GM21360 (cell line): ENCODE data around the gene PALB2.
"Not testable (repeated sequence)": the region's sequence is repeated elsewhere in the genome, so short reads cannot be mapped to it uniquely, and the experiment has no call there.

Experiments
- ATAC-seq: cut with Tn5 transposase; IDR thresholded peaks from one replicate; pipeline ENCODE4 v1.9.1; 2021; ENCODE audit warnings: mild to moderate bottlenecking, moderate library complexity; ENCODE audit not compliant: unreplicated experiment

PALB2 gene

DNA sequence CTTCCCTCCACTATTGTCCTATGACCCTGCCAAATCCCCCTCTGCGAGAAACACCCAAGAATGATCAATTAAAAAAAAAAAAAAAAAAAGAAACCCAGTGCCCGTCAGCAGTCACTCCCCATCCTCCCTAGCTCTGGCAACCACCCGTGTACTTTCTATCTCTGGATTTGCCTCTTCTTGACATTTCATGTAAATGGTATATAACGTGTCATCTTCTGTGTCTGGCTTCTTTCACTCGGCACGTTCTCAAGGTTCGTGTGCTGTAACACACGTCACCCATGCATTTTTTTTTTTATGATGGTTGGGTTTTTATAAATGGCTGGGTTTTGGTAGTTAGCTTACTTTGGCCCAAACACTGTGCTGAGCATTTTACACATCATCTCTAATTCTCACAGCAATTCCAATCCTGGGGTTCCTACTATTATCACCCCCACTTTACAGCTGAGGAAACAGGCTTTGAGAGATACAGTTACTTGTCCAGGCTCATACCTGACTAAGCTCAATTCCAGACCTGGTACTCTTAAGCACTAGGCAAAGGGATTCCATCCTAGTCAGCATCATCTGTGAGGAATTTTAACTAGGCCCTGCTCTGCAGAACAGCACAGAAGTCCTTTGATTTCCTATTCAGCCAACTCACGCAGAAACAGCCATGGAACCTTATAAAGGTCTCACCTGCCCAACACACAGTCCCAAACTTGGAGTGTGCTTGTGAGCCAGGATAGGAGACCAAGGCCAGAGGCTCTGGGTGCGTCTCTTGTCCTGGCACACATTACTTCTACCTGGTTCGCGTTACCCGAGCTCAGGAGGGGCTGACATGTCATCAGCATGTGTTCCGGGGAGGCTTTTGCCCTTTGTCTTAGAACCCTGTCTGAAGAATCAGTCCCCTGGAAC is 56.7 kb downstream of the PALB2 start:
- ATAC-seq, result no peak

DNA sequence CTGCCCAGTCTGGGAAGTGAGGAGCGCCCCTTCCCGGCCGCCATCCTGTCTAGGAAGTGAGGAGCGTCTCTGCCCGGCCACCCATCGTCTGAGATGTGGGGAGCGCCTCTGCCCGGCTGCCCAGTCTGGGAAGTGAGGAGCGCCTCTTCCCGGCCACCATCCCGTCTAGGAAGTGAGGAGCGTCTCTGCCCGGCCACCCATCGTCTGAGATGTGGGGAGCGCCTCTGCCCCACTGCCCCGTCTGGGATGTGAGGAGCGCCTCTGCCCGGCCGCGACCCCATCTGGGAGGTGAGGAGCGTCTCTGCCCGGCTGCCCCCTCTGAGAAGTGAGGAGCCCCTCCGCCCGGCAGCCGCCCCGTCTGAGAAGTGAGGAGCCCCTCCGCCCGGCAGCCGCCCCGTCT is 57.8 kb downstream of the PALB2 start:
- ATAC-seq, result not testable (repeated sequence)

DNA sequence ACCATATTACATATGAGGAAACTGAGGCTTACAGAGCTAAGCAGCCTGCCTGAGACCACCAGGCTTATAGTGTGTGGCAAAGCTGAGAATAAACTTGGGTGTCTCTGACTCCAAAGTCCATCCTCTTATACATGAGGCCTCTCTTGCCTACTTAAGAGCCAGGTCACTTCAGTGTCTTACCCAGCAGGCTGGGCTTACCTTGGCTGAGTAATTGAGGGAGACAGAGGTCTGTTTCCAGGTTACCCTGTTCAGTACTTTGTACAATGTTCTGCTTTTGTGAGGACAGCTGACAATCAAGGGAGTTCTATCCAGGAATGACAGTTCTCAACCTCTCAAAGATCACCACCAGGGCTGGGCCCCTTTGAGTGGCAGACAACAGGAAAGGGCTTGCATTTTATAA is 59.3 kb downstream of the PALB2 start:
- no peak for ATAC-seq

DNA sequence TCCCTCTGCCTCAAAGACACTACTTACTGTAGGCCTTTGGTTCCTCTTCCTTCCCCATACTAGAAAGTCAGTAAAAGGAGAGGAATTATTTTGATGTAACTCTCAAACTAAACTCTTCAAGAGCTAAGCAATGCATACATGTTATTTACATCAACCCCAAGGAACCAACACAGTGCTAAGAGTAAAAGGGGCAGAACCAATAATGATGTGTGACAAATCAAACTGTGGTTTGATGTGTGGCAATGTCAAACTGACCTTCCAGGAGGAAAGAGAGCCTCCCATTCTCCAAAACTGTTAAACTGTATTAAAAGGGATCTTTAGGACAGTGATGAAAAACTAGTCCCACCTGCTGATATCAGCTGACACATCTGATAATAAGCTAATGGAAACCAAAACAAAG is 60.7 kb downstream of the PALB2 start:
- no peak for ATAC-seq

DNA sequence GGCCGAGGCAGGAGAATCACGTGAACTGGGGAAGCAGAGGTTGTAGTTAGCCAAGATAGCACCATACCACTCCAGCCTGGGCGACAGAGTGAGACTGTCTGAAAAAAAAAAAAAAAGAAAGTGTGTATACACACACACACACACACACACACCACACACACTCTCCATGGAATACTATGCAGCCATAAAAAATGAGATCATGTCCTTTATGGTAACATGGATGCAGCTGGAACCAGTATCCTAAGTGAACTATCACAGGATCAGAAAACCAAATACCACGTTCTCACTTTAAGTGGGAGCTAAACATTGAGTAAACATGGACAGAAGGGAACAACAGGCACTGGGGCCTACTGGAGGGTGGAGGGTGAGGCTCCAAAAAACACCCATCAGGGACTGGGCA is 61.7 kb downstream of the PALB2 start:
- ATAC-seq, result no peak

DNA sequence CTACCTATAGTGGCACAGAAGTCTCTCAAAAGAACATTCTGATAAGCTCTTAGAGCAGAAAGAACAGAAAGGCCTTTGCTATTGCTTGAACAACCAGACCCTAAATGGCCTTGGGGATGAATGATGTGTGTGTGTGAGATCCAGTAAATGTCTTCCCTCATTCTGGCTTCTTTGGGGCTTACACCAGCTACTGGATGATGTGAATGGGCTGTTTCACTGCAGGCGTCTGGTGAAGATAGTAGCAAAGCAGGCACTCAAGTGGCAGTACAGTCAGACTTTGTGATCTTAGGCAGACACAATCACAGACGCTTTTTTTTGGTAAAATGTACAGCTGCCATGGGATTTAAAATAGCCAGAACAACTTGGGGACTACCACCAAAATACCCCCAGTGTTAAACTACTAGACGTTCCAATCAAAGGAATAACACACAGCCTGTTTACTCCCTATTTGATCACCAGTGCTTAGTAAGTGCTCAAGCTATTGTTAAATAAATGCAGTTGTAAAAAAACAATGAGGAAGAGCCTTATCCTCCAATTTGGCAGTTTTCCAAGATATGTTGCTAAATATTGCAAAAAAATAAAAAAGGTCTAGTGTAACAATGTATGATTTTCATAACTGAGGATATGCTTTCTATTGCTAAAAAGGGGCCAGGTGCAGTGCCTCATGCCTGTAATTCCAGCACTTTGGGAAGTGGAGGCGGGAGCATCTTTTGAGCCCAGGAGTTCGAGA is 62.8 kb downstream of the PALB2 start:
- no peak for ATAC-seq

DNA sequence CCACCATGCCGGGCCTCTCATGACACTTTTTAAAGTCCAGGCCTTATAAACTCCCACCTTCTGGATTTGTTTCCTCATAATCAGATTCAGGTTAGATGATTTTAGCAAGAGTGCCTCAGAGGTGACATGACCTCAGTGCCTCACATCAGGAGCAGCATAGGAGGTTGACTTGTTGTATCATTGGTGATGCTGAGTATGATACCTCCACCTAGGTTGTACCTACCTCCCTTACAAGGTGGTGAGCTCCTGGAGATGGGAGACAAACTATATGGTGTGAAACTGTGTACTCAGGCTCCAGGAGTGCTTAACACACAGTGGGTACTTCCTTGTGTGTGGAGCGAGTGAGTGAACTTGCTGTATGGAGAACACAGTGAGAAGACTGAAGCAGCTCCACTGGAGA is 63.6 kb downstream of the PALB2 start:
- no peak for ATAC-seq

DNA sequence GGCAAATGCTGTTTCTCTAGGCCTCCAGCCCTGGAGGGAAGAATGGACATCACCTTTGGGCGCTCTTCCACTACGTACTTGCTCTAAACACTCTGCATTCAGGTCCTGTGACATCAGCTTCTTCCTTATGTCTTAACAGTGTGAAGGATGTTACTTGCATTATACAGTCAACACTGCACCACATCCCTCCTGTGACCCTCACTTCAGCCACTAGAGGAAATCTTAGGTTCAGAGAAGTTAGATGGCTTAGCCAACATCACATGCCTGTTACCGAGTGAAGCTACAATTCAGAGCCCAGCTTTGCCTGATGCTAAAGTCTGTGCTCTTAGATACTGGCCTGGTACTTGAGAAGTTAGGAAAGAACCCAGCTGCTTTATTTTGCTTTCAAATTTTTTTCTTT is 65.3 kb downstream of the PALB2 start:
- no peak for ATAC-seq

DNA sequence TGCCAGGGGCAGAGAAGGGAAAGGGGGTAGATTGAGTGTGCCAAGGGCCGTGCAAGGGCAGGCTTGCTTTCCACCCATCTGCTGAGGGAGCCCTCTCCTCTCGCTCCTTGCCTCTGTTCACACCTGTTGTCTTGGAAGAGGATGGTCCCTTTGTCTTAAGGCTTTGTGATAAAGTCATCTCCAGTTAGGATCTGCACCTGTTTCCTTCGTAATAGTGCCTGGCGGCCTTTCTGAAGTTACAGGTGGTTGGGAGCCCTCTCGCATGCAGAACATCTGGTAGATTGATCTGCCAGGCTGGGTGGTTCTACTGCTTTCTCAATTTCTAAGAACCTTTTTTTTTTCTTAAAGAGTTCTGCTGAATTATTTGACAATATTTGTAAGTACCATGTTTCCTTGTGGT is 67.3 kb downstream of the PALB2 start:
- no peak for ATAC-seq

DNA sequence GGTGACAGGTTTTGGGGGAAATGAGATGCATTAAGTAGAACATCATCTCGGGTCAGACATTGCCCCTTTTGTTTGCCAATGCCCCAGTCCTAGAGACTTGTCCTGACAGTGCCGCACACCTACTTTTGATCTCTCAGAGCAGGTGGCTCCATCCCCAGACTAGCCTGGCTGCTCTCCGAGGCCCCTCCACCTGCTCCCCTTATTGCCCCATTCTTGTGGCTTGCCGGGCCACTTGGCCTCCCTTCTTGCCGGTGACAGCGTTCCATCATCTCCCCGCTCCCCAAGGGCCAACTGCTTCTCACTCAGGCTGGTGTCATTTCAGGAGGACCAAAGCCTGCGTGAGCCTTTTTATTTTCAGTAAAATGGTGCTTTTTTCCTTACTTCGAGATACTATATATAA is 68.7 kb downstream of the PALB2 start:
- no peak for ATAC-seq

DNA sequence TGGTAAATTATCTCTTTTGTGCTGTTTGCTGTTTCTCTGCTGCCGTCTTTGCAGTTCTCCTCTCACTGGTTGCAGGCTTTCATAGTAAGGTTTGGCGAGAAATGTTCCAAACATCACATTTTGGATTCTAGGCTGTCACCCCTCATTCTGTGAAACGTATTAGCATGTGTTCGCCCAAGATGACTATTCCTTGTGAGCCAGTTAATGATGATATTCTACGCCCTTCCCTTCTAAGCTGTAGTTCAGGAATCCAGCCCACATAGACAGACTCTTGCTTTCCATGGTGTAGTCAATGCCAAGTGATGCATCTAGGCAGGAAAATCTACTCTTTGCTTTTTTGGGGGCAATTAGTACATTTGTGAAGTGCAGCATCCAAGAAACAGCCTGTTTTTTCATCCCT is 69.2 kb downstream of the PALB2 start:
- no peak for ATAC-seq

DNA sequence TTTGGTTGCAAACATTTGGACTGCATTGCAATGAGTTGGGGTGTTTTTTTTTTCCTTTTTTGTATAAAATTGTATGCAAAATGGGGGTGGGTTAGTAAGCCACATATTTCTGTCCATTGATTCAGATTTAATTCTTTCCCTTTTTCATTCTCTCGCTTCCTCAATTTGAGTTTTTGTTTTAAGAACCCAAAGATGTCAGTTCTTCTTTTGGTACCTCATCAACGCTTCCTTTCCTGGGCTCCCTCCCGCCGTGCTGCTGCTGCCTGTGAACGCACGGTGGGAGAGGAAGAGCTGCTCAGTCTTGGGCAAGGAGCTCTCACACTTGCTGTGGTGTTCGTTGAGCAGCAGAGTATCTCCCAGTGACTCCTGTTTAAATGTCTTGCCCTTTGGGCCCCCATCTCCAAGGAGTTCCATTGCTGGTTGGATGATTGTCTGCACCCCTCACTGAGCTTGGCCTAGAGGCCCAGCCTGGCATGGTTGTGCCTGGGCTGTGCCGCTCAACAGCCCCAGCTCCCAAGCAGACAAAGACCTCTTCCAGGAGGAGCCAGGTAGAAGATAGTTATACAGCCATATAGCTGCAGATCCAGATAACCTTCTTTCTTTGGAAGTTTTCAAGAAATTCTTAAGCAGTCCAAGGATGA is 70.0 kb downstream of the PALB2 start:
- ATAC-seq, result no peak

DNA sequence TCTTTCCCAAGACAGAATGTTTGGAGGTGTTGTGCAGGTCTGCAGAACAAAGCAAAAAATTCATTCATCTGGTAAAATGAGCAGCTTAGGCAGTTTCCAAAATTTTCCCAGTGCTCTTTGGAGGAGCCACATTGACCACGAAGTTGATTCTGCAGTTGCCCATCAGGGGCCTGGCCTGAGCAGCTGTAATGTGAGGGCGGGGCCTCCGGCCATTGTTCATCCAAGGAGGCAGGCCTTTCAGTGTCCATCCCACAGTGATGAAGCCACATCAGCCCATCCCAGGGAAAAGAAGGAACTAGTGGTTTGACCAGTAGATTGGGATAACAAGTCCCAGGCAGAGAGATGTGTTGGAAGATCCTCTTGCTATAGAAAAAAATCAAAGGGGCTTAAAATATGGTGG is 73.5 kb downstream of the PALB2 start:
- ATAC-seq, result no peak

DNA sequence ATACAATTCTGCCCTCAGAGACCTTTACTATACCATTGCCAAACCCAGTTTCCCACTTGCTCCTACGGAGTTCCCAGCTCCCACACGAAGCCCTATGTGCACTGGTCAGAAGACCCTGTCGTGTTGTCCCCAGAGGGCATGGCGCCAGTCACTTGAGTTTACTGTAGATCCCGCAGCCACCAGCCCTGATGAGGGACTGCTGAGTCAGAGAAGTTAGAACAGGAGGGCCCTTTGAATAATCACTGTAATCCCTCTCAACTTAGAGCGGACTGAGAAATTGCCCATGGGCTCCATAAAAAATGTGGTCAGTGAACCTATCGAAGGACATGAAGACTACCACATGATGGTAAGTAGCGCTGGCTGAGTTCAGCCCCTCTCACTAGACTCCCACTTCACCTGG is 74.4 kb downstream of the PALB2 start:
- no peak for ATAC-seq

DNA sequence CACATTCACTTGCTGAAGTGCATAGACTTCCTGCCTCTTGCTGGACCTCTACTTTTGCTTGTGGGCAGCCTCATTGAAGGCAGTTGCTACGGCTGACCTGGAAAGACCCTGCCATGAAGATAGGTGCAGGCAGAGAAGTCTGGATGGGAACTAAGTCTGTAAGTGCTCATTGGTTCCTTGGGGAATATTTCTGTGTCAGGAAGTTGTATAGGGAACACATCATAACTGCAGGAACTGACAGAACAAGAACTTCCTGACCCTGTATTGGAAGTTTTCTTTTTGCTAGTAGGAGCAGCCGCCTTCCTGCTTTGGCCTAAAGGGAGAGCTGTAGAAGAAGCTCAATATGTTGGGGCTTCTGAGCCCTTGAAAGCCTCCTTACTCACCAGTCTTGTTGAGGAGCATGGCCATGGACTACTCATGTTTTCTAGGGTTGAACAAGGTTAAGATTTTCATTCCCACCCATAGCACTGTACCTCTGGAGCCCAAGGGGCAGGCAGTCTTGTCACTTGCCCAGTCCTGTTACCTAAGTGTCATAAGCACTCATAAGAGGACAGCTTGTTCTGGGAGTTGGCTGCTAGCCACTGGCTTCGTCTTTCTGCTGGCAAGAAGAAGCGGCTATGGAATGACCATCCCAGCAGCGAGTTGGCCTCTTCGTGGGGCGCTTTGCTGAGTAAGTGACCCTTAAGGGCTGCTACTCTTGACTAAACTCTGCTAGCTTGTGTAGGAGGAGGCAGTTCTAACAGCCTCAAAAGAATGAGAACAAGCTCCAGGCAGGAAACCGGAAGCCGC is 76.3 kb downstream of the PALB2 start:
- ATAC-seq, result no peak

DNA sequence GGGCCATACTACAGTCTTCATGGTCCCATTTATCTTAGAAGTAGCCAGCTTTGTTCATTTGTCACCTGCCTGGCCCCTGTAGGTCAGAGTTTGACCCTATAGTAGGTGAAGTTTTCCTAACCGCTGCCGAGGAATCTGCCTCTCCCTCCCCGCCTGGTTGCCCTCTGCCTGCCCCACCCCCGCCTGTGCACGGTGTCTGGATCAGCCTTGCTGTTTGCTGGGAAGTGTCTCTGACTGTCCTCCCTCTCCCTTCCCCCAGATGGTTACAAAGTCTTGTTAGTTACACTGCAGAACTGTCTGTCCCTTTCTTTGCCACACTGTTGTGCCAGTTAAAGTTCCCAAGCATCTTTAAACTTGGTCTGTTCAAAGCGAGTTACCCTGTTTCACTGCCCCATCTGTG is 77.9 kb downstream of the PALB2 start:
- no peak for ATAC-seq

DNA sequence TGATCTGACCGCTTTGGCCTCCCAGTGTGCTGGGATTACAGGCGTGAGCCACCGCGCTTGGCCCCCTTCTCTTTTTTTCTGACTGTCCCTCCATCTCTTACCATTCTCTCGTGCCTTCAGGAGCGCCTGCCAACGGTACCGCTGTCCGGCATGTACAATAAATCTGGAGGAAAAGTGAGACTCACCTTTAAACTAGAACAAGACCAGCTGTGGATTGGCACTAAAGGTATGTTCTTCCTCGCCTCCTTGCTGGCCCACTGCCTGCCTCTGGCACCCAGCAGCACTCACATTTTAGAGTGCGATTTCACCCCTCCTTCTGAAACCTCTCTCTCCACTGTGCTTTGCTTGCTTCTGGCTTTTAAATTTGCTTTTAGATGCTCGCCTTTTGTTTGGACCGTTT is 78.6 kb downstream of the PALB2 start:
- no peak for ATAC-seq

DNA sequence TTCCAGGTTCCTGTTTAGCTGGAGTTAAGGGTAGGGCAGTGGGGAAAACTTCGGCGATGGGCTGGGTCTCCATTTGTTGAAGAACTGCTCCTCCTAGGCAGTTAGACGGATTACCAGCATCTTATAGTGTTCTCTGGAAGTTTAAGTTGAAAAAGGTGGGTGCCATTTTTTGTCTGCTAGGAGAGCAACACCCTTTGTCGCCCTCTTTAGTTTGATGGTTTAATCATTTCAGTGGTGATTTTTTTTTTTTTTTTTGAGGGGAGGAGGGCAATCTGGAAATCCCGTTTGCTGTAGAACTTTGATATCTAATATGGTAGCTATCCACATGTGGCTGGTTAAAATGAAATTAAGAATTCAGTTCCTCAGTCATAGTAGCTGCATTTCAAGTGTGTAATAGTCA is 79.5 kb downstream of the PALB2 start:
- no peak for ATAC-seq

DNA sequence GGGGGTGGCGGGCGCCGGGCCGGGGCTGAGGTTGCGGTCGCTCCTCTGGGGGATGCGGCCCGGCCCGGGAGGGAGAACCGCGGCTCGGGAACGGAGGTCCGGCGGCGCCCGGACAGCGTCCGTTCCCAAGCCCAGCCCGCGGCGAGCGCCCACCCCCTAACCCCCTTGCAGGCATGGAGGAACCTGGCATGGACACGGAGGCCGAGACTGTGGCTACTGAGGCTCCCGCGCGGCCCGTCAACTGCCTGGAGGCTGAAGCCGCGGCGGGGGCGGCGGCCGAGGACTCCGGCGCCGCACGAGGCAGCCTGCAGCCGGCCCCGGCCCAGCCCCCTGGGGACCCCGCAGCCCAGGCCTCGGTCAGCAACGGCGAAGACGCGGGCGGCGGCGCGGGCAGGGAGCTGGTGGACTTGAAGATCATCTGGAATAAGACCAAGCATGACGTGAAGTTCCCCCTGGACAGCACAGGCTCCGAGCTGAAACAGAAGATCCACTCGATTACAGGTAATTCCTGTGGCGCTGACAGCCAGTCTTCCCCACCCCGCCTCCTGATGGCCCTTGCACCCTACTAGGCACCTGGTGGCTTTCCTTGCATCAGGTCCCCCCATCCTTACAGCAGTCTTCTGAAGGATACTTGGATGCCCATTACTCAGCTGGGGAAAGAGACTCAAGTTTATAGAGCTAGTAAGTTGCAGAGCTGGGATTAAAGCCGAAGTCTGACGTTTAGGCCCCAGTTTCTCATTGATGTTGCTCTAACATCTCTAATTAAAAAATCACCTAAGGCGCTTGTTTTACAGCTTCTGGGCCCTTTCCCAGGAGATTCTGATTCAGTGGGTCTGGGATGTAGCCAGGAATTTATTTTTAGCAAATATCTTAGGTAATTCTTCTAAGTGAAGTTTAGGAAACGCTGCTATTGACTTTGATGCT is 83.1 kb downstream of the PALB2 start:
- no peak for ATAC-seq
